Parathyroid adenoma (tissue), 2 donors: ENCODE data around the gene SEC16A.
"Not testable (repeated sequence)": the region's sequence is repeated elsewhere in the genome, so short reads cannot be mapped to it uniquely, and the experiment has no call there.

Source experiments
- H2AFZ ChIP-seq: fragments of 300-600 bp; sonication (generic); one replicate; pipeline ENCODE4 v1.7.0; 2017; ENCODE audit warnings: antibody characterized with exemption, mild to moderate bottlenecking
- H3K27ac ChIP-seq: fragments of 300-600 bp; sonication (generic); one replicate; pipeline ENCODE4 v1.7.0; 2017
- H3K27me3 ChIP-seq: fragments of 300-600 bp; sonication (generic); one replicate; pipeline ENCODE4 v1.7.0; 2017; ENCODE audit warnings: low read length; ENCODE audit not compliant: control insufficient read depth, insufficient read depth
- H3K36me3 ChIP-seq: fragments of 300-600 bp; sonication (generic); one replicate; pipeline ENCODE4 v1.7.0; 2017; ENCODE audit warnings: low read length; ENCODE audit not compliant: control insufficient read depth, insufficient read depth
- H3K4me1 ChIP-seq: fragments of 300-600 bp; sonication (generic); one replicate; pipeline ENCODE4 v1.7.0; 2017; ENCODE audit warnings: control low read depth
- H3K4me2 ChIP-seq: fragments of 300-600 bp; sonication (generic); one replicate; pipeline ENCODE4 v1.7.0; 2017; ENCODE audit warnings: low read length
- H3K4me3 ChIP-seq: fragments of 300-600 bp; sonication (generic); one replicate; pipeline ENCODE4 v1.7.0; 2017; ENCODE audit warnings: low read depth, low read length
- H3K79me2 ChIP-seq: fragments of 300-600 bp; sonication (generic); one replicate; pipeline ENCODE4 v1.7.0; 2017; ENCODE audit warnings: control low read depth
- H3K9ac ChIP-seq: fragments of 300-600 bp; sonication (generic); one replicate; pipeline ENCODE4 v1.7.0; 2017; ENCODE audit warnings: mild to moderate bottlenecking
- H3K9me3 ChIP-seq: fragments of 300-600 bp; sonication (generic); one replicate; pipeline ENCODE4 v1.7.0; 2017; ENCODE audit warnings: low read length; ENCODE audit not compliant: control insufficient read depth
- TF ChIP-seq, protein P1 (sequence below): fragments of 300-600 bp; sonication (generic); IDR thresholded peaks from one replicate; pipeline ENCODE4 v1.7.0; 2017; ENCODE audit warnings: antibody characterized with exemption, mild to moderate bottlenecking
- donor health status: primary hyperparathyroidism.

The SEC16A gene

DNA sequence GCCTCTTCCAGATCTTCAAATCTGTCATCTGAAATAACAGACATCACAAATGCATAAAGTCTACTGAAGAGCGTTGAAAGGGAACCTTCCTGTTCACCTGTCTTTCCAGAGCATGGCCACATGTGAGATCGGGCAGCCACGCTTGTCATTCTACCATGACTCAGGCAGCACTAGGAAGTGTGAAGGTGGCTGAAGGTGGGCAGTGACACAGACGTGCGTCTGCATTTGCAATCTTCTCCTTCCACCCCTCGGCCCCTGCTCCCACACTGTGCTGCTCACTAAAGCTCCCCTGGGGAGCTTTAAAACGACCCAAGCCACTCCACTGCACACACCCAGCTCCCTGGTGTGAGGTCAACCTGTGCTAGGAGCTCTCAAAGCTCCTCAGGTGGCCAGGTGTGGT lies 74.9 kb downstream of the SEC16A start:
- no peak overlapping the region for H3K4me2 ChIP-seq
- no peaks in the 10 kb centered on the region for H3K27me3 ChIP-seq
- no peak overlapping the region for H3K9ac ChIP-seq
- no peaks in the 10 kb centered on the region for H3K9me3 ChIP-seq
- H3K36me3 ChIP-seq: no peaks in the 10 kb centered on the region
- H3K27ac ChIP-seq: no peak overlapping the region
- no peak overlapping the region for H2AFZ ChIP-seq
- peaks cover 12% of the 10 kb centered on the region for H3K79me2 ChIP-seq
- H3K4me3 ChIP-seq: no peak overlapping the region
- no peaks in the 10 kb centered on the region for H3K4me1 ChIP-seq
- TF ChIP-seq, protein P1, sequence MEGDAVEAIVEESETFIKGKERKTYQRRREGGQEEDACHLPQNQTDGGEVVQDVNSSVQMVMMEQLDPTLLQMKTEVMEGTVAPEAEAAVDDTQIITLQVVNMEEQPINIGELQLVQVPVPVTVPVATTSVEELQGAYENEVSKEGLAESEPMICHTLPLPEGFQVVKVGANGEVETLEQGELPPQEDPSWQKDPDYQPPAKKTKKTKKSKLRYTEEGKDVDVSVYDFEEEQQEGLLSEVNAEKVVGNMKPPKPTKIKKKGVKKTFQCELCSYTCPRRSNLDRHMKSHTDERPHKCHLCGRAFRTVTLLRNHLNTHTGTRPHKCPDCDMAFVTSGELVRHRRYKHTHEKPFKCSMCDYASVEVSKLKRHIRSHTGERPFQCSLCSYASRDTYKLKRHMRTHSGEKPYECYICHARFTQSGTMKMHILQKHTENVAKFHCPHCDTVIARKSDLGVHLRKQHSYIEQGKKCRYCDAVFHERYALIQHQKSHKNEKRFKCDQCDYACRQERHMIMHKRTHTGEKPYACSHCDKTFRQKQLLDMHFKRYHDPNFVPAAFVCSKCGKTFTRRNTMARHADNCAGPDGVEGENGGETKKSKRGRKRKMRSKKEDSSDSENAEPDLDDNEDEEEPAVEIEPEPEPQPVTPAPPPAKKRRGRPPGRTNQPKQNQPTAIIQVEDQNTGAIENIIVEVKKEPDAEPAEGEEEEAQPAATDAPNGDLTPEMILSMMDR: no peak

DNA sequence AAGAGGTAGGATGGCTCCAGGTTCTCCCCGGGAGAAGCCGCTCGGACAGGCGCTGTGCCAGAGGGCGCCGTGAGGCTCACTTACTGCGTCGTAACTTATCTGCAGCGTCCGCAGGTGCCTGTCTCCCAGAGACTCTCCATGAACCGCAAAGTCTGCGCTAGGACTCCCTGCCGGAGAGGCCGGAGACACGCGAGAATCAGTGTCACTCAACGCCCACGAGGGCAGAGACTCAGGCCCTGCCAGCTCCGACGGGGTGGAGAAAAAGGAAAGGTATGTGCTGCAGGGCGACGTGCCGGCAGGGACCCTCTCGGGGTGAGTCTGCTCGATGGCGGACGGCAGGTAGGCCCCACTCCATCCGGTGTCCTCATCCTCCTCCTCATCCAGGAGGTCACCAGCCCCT lies 75.8 kb downstream of the SEC16A start:
- H3K79me2 ChIP-seq: peaks cover 11% of the 10 kb centered on the region
- not testable (repeated sequence) for H3K27me3 ChIP-seq, H3K4me2 ChIP-seq, H2AFZ ChIP-seq, H3K9me3 ChIP-seq, H3K9ac ChIP-seq, H3K27ac ChIP-seq, H3K4me3 ChIP-seq, H3K36me3 ChIP-seq, H3K4me1 ChIP-seq

DNA sequence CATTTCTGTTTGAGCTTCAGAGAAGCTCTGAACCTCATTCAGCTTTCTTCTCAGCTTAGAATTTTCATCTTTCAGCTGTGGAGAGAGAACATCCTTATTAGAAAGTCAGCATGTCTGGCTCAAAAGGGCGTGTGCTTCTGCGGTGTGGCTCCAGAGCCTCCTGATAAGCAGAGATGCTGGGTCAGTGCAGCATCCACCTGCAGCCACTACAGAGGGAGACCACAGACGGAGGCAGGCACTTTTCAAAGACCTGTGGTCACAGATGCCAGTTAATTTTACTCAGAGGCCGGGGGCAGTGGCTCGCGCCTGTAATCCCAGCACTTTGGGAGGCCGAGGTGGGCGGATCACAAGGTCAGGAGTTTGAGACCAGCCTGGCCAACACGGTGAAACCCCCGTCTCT lies 76.9 kb downstream of the SEC16A start:
- H3K4me3 ChIP-seq, H3K4me1 ChIP-seq, H3K36me3 ChIP-seq, H2AFZ ChIP-seq, H3K27ac ChIP-seq, H3K4me2 ChIP-seq, H3K79me2 ChIP-seq, H3K9me3 ChIP-seq, H3K27me3 ChIP-seq, H3K9ac ChIP-seq: not testable (repeated sequence)

DNA sequence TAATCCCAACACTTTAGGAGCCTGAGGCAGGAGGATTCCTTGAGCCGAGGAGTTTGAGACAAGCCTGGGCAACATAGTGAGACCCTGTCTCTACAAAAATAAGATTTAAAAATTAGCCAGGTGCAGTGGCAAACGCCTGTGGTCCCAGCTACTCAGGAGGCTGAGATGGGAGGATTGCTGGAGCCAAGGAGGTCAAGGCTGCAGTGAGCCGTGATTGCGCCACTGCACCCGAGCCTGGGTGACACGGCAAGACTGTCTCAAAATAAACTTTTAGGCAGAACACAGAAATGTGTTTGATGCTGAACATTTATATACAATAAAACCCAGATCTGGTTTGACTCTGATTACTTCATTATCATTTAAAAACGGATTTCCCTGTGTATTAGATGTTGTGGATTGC lies 77.4 kb downstream of the SEC16A start:
- H3K27ac ChIP-seq: no peak overlapping the region
- no peak overlapping the region for H3K9ac ChIP-seq
- H3K27me3 ChIP-seq: no peaks in the 10 kb centered on the region
- H3K4me2 ChIP-seq: no peak overlapping the region
- TF ChIP-seq, protein P1: no peak
- H3K4me1 ChIP-seq: no peaks in the 10 kb centered on the region
- no peaks in the 10 kb centered on the region for H3K79me2 ChIP-seq
- no peaks in the 10 kb centered on the region for H3K36me3 ChIP-seq
- no peak overlapping the region for H2AFZ ChIP-seq
- H3K9me3 ChIP-seq: no peaks in the 10 kb centered on the region
- no peak overlapping the region for H3K4me3 ChIP-seq

DNA sequence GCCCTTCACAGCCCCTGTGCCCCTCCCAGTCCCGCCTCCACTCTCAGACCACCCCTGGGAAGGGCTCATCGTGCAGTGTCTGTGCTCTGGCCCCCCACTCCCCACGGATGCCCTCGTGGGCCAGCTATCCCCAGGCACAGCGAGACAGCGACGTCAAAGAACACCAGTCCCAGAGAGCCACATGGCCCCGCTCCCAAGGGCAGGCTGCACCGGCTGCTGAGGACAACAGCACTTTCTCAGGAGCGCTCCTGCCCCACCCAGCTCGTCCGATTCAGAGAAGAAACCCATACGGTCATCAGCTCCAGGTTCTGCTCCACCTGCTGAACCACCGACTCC lies 78.1 kb downstream of the SEC16A start:
- no peaks in the 10 kb centered on the region for H3K27me3 ChIP-seq
- no peak overlapping the region for H3K9ac ChIP-seq
- no peaks in the 10 kb centered on the region for H3K4me1 ChIP-seq
- no peaks in the 10 kb centered on the region for H3K36me3 ChIP-seq
- no peak overlapping the region for H3K4me2 ChIP-seq
- H2AFZ ChIP-seq: no peak overlapping the region
- no peaks in the 10 kb centered on the region for H3K79me2 ChIP-seq
- no peaks in the 10 kb centered on the region for H3K9me3 ChIP-seq
- no peak overlapping the region for H3K27ac ChIP-seq
- TF ChIP-seq, protein P1: no peak
- H3K4me3 ChIP-seq: no peak overlapping the region

DNA sequence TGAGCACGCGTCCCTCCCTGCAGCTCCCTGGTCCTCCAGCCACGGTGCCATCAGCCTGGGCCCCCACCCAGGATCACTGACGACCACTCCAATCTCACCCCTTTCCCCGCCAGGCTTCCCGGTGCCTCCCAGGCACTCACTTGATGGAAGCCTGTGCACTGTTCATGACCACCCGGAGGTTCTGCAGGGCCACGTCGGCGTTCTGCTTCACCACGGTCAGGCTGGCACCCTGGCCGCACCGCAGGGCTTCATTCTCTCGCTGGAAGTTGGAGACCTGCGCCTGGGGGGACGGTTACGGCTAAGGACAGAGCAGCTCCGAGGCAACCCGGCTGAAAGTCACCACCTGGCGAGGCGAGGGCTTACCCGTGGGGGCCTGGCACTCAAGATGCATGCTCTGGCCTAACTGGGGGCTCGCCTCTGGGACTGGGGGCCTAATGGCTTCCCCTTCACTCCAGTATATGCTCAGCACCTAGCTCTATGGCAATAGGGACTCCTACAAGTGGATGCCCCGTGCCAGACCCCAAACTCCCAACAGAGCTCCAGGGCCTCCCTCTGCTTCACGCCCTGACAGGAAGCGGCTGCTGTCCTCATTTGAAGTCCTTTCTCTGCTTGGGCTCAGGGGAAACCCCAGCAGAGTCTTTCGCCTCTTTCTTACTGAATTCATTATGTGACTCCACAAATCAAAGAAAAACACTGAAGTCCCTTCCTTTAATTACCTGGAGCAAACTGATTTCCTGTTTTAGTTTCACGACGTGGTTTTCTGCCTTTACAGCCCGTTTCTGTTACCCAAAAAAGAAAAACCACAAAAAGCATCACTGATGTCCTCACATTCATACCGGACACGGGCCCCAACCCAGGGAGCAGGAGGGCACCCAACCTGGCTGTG lies 78.7 kb downstream of the SEC16A start:
- no peaks in the 10 kb centered on the region for H3K27me3 ChIP-seq
- H3K79me2 ChIP-seq: no peaks in the 10 kb centered on the region
- no peaks in the 10 kb centered on the region for H3K36me3 ChIP-seq
- no peak overlapping the region for H2AFZ ChIP-seq
- no peaks in the 10 kb centered on the region for H3K9me3 ChIP-seq
- H3K4me2 ChIP-seq: no peak overlapping the region
- no peak overlapping the region for H3K27ac ChIP-seq
- no peak overlapping the region for H3K9ac ChIP-seq
- TF ChIP-seq, protein P1: no peak
- H3K4me3 ChIP-seq: no peak overlapping the region
- H3K4me1 ChIP-seq: no peaks in the 10 kb centered on the region
